Measurements from ENCODE around the gene LIN28A. TPM values are rescaled to one million over a fixed set of nuclear protein-coding genes. Genes with fewer than 3 reads are reported as not detected.

LIN28A gene
- not detected in 2 replicates for polyA plus RNA-seq (2012; rRNA removed)
- polyA plus RNA-seq (2012; cell fraction: cytosol; rRNA removed) = not detected in 2 replicates
- polyA plus RNA-seq (2012; cell fraction: nucleus; rRNA removed) = 0.02 TPM in 1 of 2 replicates, not detected in the other

- CTCF ChIA-PET = interaction anchor here (1.4 kb wide), 1 partner anchor 125 kb away, joined by 3 read pairs; no protein-coding TSS in a partner anchor
- no peak within 1 kb of the TSS for H3K4me2 ChIP-seq
- WGBS (ENCODE audit: low lambda C conversion rate) = 76% methylated on average over 46 of the region's 70 CpGs
Observed at GRCh38 chr1:26410706-26411623, at the start of gene LIN28A. TSS of gene LIN28A (plus strand) at chr1:26410817. CDS start at chr1:26410892, 75 bp downstream.

More at GRCh38 chr1:26410706-26411623, at the start of gene LIN28A:
- Histone ChIP-seq H3K9ac (no peak within 1 kb of the TSS), H3K27me3 (ENCODE audit: insufficient read depth) (peaks cover 5% of the 10 kb centered on the region; the same call in 1 of the 2 replicates), H3K9me2 (no peaks in the 10 kb centered on the region), H3K27ac (ENCODE audit: low read depth in 2 of 2, low read length in 1 of 2) (peak within 1 kb of the TSS in 1 of 2 experiments; percentile 40; a peak in 1 of 4 replicates), H3F3A (replicated peaks; ENCODE audit: insufficient read depth) (peaks cover under 1% of the 10 kb centered on the region), H3K4me1 (ENCODE audit: control insufficient read depth in 1 of 2, insufficient read depth in 2 of 2, low read depth in 1 of 2, low read length in 1 of 2) (peaks cover 0 to 7% of the 10 kb centered on the region in 2 experiments; a peak in 1 of 4 replicates), H4K20me1 (ENCODE audit: insufficient read depth) (no peaks in the 10 kb centered on the region), H3K79me2 (ENCODE audit: insufficient read depth) (no peaks in the 10 kb centered on the region), H3K9me3 (no peaks in the 10 kb centered on the region), H2AFZ (ENCODE audit: low read depth) (no peak within 1 kb of the TSS), H3K36me3 (replicated peaks in 1 of 2; ENCODE audit: control insufficient read depth in 1 of 2, insufficient read depth in 2 of 2, low read length in 1 of 2) (no peaks in the 10 kb centered on the region), H3K4me3 (ENCODE audit: low read depth in 2 of 2, low read length in 1 of 2) (no peak within 1 kb of the TSS)
- DNase-seq = no peak
- TF ChIP-seq USF1 (IDR thresholded peaks at IDR 0.05; ENCODE audit: borderline replicate concordance, low read depth) = no peak
- no peak for TF ChIP-seq CHD2 (IDR thresholded peaks at IDR 0.05; ENCODE audit: low read length, partially characterized antibody)
- no peak for TF ChIP-seq ZBTB33 (IDR thresholded peaks at IDR 0.05; ENCODE audit: borderline replicate concordance, low read depth)
- no peak for TF ChIP-seq CTCF (IDR thresholded peaks at IDR 0.05)
- TF ChIP-seq RCOR1 (IDR thresholded peaks at IDR 0.05; ENCODE audit: low read length) = no peak
- TF ChIP-seq MEF2A (IDR thresholded peaks at IDR 0.05; ENCODE audit: borderline replicate concordance, low read depth) = no peak
- no peak for TF ChIP-seq GABPA (IDR thresholded peaks at IDR 0.05; ENCODE audit: low read depth)
- TF ChIP-seq TCF12 (IDR thresholded peaks at IDR 0.05) = no peak
- no peak for TF ChIP-seq EP300 (IDR thresholded peaks at IDR 0.05; ENCODE audit: borderline replicate concordance in 1 of 2, low read depth in 1 of 2, low read length in 1 of 2)
- no peak for TF ChIP-seq IRF3 (IDR thresholded peaks at IDR 0.05; ENCODE audit: low read depth, low read length)
- no peak for TF ChIP-seq PBX3 (IDR thresholded peaks at IDR 0.05)
- TF ChIP-seq TAF1 (IDR thresholded peaks at IDR 0.05; ENCODE audit: borderline replicate concordance, low read depth, low read length) = no peak
- TF ChIP-seq FOSL2 (IDR thresholded peaks at IDR 0.05; ENCODE audit: borderline replicate concordance, low read depth) = no peak
- TF ChIP-seq NFIC (IDR thresholded peaks at IDR 0.05; ENCODE audit: borderline replicate concordance) = no peak
- no peak for TF ChIP-seq TEAD4 (IDR thresholded peaks at IDR 0.05; ENCODE audit: borderline replicate concordance, insufficient read depth)
- TF ChIP-seq REST (IDR thresholded peaks at IDR 0.05; ENCODE audit: low read depth, low read length) = no peak
- no peak for TF ChIP-seq FOXM1 (IDR thresholded peaks at IDR 0.05; ENCODE audit: low read depth)
- TF ChIP-seq YY1 (IDR thresholded peaks at IDR 0.05; ENCODE audit: low read depth) = no peak
- TF ChIP-seq SIN3A (IDR thresholded peaks at IDR 0.05; ENCODE audit: borderline replicate concordance, low read depth, low read length) = no peak
- POLR2A ChIA-PET = no interaction called here

Data from SK-N-SH (cell line).